Activated CD8-positive, alpha-beta T cell treated with anti-CD3 and anti-CD28 coated beads for 36 hours (primary cell): ENCODE results near the gene SCAI. TPM values are rescaled to one million over a fixed set of nuclear protein-coding genes. Genes with fewer than 3 reads are reported as not detected.
"Not testable (repeated sequence)": the region's sequence is repeated elsewhere in the genome, so short reads cannot be mapped to it uniquely, and the experiment has no call there.

Source experiments
- ATAC-seq: fragments of 200-7000 bp; cut with Tn5 transposase; one replicate; pipeline ENCODE4 v1.10.0; 2021; ENCODE audit warnings: mild to moderate bottlenecking, moderate library complexity
- CTCF ChIA-PET: fragments of 350-600 bp; sonication (Branson Sonifier 250); formaldehyde crosslinking; loops from one replicate; lab custom pipeline; 2021; ENCODE audit warnings: antibody characterized with exemption; lab: Charles Lee
- POLR2A ChIA-PET: fragments of 350-600 bp; sonication (Branson Sonifier 250); formaldehyde crosslinking; loops from one replicate; lab custom pipeline; 2021; ENCODE audit warnings: antibody characterized with exemption; lab: Charles Lee
- DNase-seq: peaks from one replicate; pipeline ENCODE4 v3.0.0-alpha.2; 2020
- H3K27ac Mint-ChIP-seq: one replicate; pipeline ENCODE4 v1.8.0; 2021; ENCODE audit warnings: mild to moderate bottlenecking, mixed read lengths
- H3K27me3 Mint-ChIP-seq: one replicate; pipeline ENCODE4 v1.8.0; 2021; ENCODE audit warnings: mixed read lengths
- H3K36me3 Mint-ChIP-seq: one replicate; pipeline ENCODE4 v1.8.0; 2021; ENCODE audit warnings: low read depth, mixed read lengths
- H3K4me1 Mint-ChIP-seq: one replicate; pipeline ENCODE4 v1.8.0; 2021; ENCODE audit warnings: low read depth, mixed read lengths
- H3K4me3 Mint-ChIP-seq: one replicate; pipeline ENCODE4 v1.8.0; 2021; ENCODE audit warnings: mild to moderate bottlenecking, moderate library complexity, mixed read lengths
- H3K9me3 Mint-ChIP-seq: one replicate; pipeline ENCODE4 v1.8.0; 2021; ENCODE audit warnings: mixed read lengths
- CTCF ChIP-seq: fragments of 200-600 bp; IDR thresholded peaks from one replicate; pipeline ENCODE4 v1.8.0; 2022; ENCODE audit warnings: antibody characterized with exemption, mild to moderate bottlenecking
- intact Hi-C: fragments of 100-400 bp; cut with micrococcal nuclease; formaldehyde crosslinking; loops from one replicate; pipeline ENCODE4 v1.10.0; 2022
- total RNA-seq, 2 experiments: library from RNA; stranded (reverse); gene quantifications; one replicate each; pipeline ENCODE4 v1.2.3, GENCODE V29; 2021

SCAI gene
- total RNA-seq, 2 experiments from 2014 or later, result 9.6 to 10.8 TPM

GRCh38 chr9:125183561-125183960, 40.2 kb upstream of the SCAI start:
- no peak for ATAC-seq
- Mint-ChIP-seq H3K36me3 (peaks cover 32% of the 10 kb centered on the region), H3K27me3 (no peaks in the 10 kb centered on the region), H3K27ac (no peak overlapping the region), H3K4me1 (peaks cover 61% of the 10 kb centered on the region), H3K4me3 (no peak overlapping the region), H3K9me3 (peaks cover 5% of the 10 kb centered on the region)
- intact Hi-C loops, result no loop called here
- TF ChIP-seq CTCF, result no peak
- no peak for DNase-seq
- ChIA-PET POLR2A (no interaction called here), CTCF (no interaction called here)

- no peak for TF ChIP-seq CTCF
- ATAC-seq (no peak), DNase-seq (no peak)
- Mint-ChIP-seq H3K27me3 (no peaks in the 10 kb centered on the region), H3K36me3 (peaks cover 35% of the 10 kb centered on the region), H3K4me3 (no peak overlapping the region), H3K27ac (peak overlapping the region; percentile 6), H3K4me1 (peaks cover 64% of the 10 kb centered on the region), H3K9me3 (peaks cover 5% of the 10 kb centered on the region)
- POLR2A ChIA-PET, result no interaction called here
- CTCF ChIA-PET, result no interaction called here
- intact Hi-C loops, result no loop called here
These were observed 39.7 kb upstream of the SCAI start for GRCh38 chr9:125183054-125183453.

DNA sequence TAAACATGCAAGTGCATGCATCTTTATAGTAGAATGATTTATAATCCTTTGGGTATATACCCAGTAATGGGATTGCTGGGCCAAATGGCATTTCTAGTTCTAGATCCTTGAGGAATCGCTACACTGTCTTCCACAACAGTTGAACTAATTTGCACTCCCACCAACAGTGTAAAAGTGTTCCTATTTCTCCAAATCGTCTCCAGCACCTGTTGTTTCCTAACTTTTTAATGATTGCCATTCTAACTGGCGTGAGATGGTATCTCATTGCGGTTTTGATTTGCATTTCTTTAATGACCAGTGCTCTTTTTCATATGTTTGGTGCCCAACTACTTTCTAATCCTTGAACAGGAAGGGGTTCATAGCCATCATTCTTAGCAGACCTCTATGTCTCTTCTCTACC, 38.4 kb upstream of the SCAI start:
- Mint-ChIP-seq H3K4me1 (peaks cover 59% of the 10 kb centered on the region), H3K36me3 (peaks cover 31% of the 10 kb centered on the region)
- DNase-seq, POLR2A ChIA-PET, ATAC-seq, H3K9me3 Mint-ChIP-seq, H3K27ac Mint-ChIP-seq, H3K4me3 Mint-ChIP-seq, intact Hi-C loops, CTCF ChIA-PET, H3K27me3 Mint-ChIP-seq: not testable (repeated sequence)

DNA sequence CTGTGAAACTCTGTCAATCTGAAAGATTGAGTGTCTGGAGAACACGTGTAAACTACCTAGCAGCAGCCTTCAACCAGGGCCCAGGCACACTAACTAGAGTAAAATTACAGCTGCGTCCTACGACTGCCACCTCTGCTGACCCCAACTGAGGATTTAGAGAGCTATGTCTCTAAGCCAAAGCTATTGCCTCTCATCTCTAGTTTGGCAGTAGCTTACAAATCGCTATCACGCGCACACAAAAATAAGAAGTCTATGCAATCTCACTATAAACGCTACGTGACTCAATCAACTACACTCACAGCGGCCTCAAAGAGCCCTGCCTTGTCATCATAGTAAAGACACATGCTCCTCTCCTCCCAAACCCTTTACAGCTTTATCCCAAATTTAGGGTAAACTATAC, 37.5 kb upstream of the SCAI start:
- Mint-ChIP-seq H3K27me3 (no peaks in the 10 kb centered on the region), H3K4me1 (peaks cover 58% of the 10 kb centered on the region), H3K9me3 (peaks cover 5% of the 10 kb centered on the region), H3K4me3 (no peak overlapping the region), H3K36me3 (peaks cover 31% of the 10 kb centered on the region), H3K27ac (peak overlapping the region; percentile 34)
- ATAC-seq (no peak), DNase-seq (no peak)
- ChIA-PET POLR2A (interaction anchor here (0.9 kb wide), 1 partner anchor 10 kb away, joined by 3 read pairs; no protein-coding TSS in a partner anchor), CTCF (no interaction called here)
- no peak for TF ChIP-seq CTCF
- intact Hi-C loops, result no loop called here

GRCh38 chr9:125179776-125180175, 36.4 kb upstream of the SCAI start:
- POLR2A ChIA-PET, result interaction anchor here (1.2 to 1.5 kb wide), 2 partner anchors 9 to 11 kb away, joined by 3 to 5 read pairs; no protein-coding TSS in a partner anchor
- H3K4me3 Mint-ChIP-seq, H3K27me3 Mint-ChIP-seq, intact Hi-C loops, ATAC-seq, CTCF ChIA-PET, DNase-seq, H3K9me3 Mint-ChIP-seq: not testable (repeated sequence)
- Mint-ChIP-seq H3K4me1 (peaks cover 54% of the 10 kb centered on the region), H3K36me3 (peaks cover 28% of the 10 kb centered on the region), H3K27ac (peak overlapping the region; percentile 52)

- CTCF ChIA-PET, result no interaction called here
These were observed 34.6 kb upstream of the SCAI start for GRCh38 chr9:125177888-125178287.

More at GRCh38 chr9:125177888-125178287, 34.6 kb upstream of the SCAI start:
- POLR2A ChIA-PET, result interaction anchor here (1.5 kb wide), 1 partner anchor 10 kb away, joined by 5 read pairs; no protein-coding TSS in a partner anchor
- Mint-ChIP-seq H3K9me3 (peaks cover 2% of the 10 kb centered on the region), H3K27ac (peak overlapping the region; percentile 78), H3K36me3 (peaks cover 24% of the 10 kb centered on the region), H3K4me1 (peaks cover 50% of the 10 kb centered on the region), H3K27me3 (no peaks in the 10 kb centered on the region), H3K4me3 (no peak overlapping the region)
- ATAC-seq (no peak), DNase-seq (no peak)
- TF ChIP-seq CTCF, result no peak
- intact Hi-C loops, result no loop called here
